Activated CD8-positive, alpha-beta memory T cell treated with anti-CD3 and anti-CD28 coated beads for 1 hour (primary cell): Measurements from ENCODE around the gene REXO2.

Source experiments
- DNase-seq, 2 donors: peaks; one replicate each; pipeline ENCODE4 v3.0.0-alpha.2; 2020; ENCODE audit warnings: low read depth in 1 of 2; ENCODE audit errors: extremely low read depth in 1 of 2

REXO2 gene

GRCh38 chr11:114439229-114440120 lies at the start of gene REXO2:
Gene REXO2, plus strand, starts transcription at chr11:114439467. Its CDS starts 62 bp downstream, at chr11:114439529.
- DNase-seq, result peak; percentile 85 to 88

- no peak for DNase-seq
These were observed 46.3 kb upstream of the REXO2 start for GRCh38 chr11:114392735-114393667.

- DNase-seq, result no peak
These were observed 43.5 kb upstream of the REXO2 start for GRCh38 chr11:114395736-114396135.

- no peak for DNase-seq
These were observed 42.4 kb upstream of the REXO2 start for GRCh38 chr11:114396916-114397315.

- DNase-seq, result no peak
These were observed 41.8 kb upstream of the REXO2 start for GRCh38 chr11:114397349-114397982.

GRCh38 chr11:114398303-114398920 lies 40.9 kb upstream of the REXO2 start:
- no peak for DNase-seq

GRCh38 chr11:114399490-114400215 lies 39.6 kb upstream of the REXO2 start:
- no peak for DNase-seq

- peak; percentile 96 to 97 for DNase-seq
These were observed 38.9 kb upstream of the REXO2 start, which contains the start of the genes C11orf71 and RBM7 for GRCh38 chr11:114400216-114400914. Gene C11orf71, minus strand, starts transcription at chr11:114400511. Its CDS starts 180 bp downstream, at chr11:114400331. Gene RBM7, plus strand, starts transcription at chr11:114400666. Its CDS starts 6 bp downstream, at chr11:114400672.

- DNase-seq, result no peak
These were observed 38.4 kb upstream of the REXO2 start for GRCh38 chr11:114400915-114401223.

GRCh38 chr11:114401311-114401710 lies 38.0 kb upstream of the REXO2 start:
- no peak for DNase-seq

GRCh38 chr11:114412946-114413345 lies 26.3 kb upstream of the REXO2 start:
- DNase-seq, result no peak

- no peak for DNase-seq
These were observed 25.3 kb upstream of the REXO2 start for GRCh38 chr11:114413958-114414357.

GRCh38 chr11:114416441-114416961 lies 22.8 kb upstream of the REXO2 start:
- DNase-seq, result no peak

GRCh38 chr11:114426280-114426679 lies 13.0 kb upstream of the REXO2 start:
- DNase-seq, result no peak

- DNase-seq, result no peak
These were observed 9.0 kb upstream of the REXO2 start for GRCh38 chr11:114430290-114430689.

GRCh38 chr11:114432893-114433292 lies 6.4 kb upstream of the REXO2 start:
- DNase-seq, result no peak

- no peak for DNase-seq
These were observed 5.9 kb upstream of the REXO2 start for GRCh38 chr11:114433376-114433775.

GRCh38 chr11:114438303-114438702 lies 964 bp upstream of the REXO2 start:
- no peak for DNase-seq
